ENCODE results near the gene ZNF184. TPM values are rescaled to one million over a fixed set of nuclear protein-coding genes. Genes with fewer than 3 reads are reported as not detected.

ZNF184 gene
- total and polyA plus RNA-seq, 10 of the 15 experiments (the other 5 are each of a cell fraction or from before 2014, with no cell fraction given): 4.1 to 15.1 (median 8.3) TPM

- TF ChIP-seq, protein P1, sequence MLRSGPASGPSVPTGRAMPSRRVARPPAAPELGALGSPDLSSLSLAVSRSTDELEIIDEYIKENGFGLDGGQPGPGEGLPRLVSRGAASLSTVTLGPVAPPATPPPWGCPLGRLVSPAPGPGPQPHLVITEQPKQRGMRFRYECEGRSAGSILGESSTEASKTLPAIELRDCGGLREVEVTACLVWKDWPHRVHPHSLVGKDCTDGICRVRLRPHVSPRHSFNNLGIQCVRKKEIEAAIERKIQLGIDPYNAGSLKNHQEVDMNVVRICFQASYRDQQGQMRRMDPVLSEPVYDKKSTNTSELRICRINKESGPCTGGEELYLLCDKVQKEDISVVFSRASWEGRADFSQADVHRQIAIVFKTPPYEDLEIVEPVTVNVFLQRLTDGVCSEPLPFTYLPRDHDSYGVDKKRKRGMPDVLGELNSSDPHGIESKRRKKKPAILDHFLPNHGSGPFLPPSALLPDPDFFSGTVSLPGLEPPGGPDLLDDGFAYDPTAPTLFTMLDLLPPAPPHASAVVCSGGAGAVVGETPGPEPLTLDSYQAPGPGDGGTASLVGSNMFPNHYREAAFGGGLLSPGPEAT (IDR thresholded peaks at IDR 0.05; ENCODE audit: low read depth): 0 out of 2 replicates have a peak, but pooled peaks have one; percentile 32
- TF ChIP-seq NKRF (conservative IDR thresholded peaks at IDR 0.05) (no peak; the same call in 1 of the 2 replicates), PAX5 (IDR thresholded peaks at IDR 0.05; ENCODE audit: borderline replicate concordance, low read depth, low read length) (no peak), SKIL (IDR thresholded peaks at IDR 0.05; ENCODE audit: low read depth, poor library complexity, severe bottlenecking) (peak; percentile 48), KAT2A (conservative IDR thresholded peaks at IDR 0.05; ENCODE audit: control insufficient read depth, low read depth, low read length) (no peak), HSF1 (IDR thresholded peaks at IDR 0.05; ENCODE audit: low read depth, low read length) (no peak), RAD51 (IDR thresholded peaks at IDR 0.05) (no peak), RCOR1 (conservative IDR thresholded peaks at IDR 0.05; ENCODE audit: low read depth, low read length) (no peak), FOXK2 (IDR thresholded peaks at IDR 0.05) (no peak), NFIC (IDR thresholded peaks at IDR 0.05; ENCODE audit: low read depth, low read length) (no peak), EED (IDR thresholded peaks at IDR 0.05; ENCODE audit: low read depth) (peak; percentile 37; the same call in 1 of the 2 replicates), BHLHE40 (IDR thresholded peaks at IDR 0.05; ENCODE audit: borderline replicate concordance in 1 of 2, low read depth in 2 of 2, low read length in 1 of 2) (no peak), YY1 (IDR thresholded peaks at IDR 0.05; ENCODE audit: low read depth, low read length) (peak; percentile 33; the same call in 1 of the 2 replicates), SREBF1 (IDR thresholded peaks at IDR 0.05; ENCODE audit: low read length) (no peak), E2F8 (IDR thresholded peaks at IDR 0.05; ENCODE audit: low read depth, partially characterized antibody) (no peak), GATAD2B (conservative IDR thresholded peaks at IDR 0.05; ENCODE audit: low read depth) (no peak; the same call in 1 of the 2 replicates), TCF12 (IDR thresholded peaks at IDR 0.05; ENCODE audit: low read depth, low read length) (no peak)
These were observed 22.7 kb upstream of the ZNF184 start (continued) for GRCh38 chr6:27495386-27496135.

All from GM12878 (cell line).